Psoas muscle (tissue), 8 donors: ENCODE results near the gene LAMTOR1. TPM values are rescaled to one million over a fixed set of nuclear protein-coding genes. Genes with fewer than 3 reads are reported as not detected.
A peak's percentile ranks its signal among the peaks of the same experiment; 100 is the strongest.

Source experiments
- ATAC-seq, 4 donors: fragments of 200-7000 bp; cut with Tn5 transposase; one replicate each; pipeline ENCODE4 v1.9.1; 2020; ENCODE audit warnings: moderate library complexity in 3 of 4, mild to moderate bottlenecking in 2 of 4
- DNase-seq, 2 donors: peaks; one replicate each; pipeline ENCODE4 v3.0.0-alpha.2; 2020
- H3K27ac ChIP-seq: fragments of 200-600 bp; one replicate; pipeline ENCODE4 v1.8.0; 2022
- H3K27me3 ChIP-seq, 3 donors: fragments of 200-600 bp in 1 of 3; one replicate each; pipeline versions ENCODE4 v1.6.1 to v1.8.0; 2013 to 2022; ENCODE audit warnings: low read length in 2 of 3, mild to moderate bottlenecking in 2 of 3, moderate library complexity in 1 of 3; ENCODE audit not compliant: insufficient read depth in 3 of 3
- H3K36me3 ChIP-seq, 2 donors: fragments of 200-600 bp in 1 of 2; one replicate each; pipeline versions ENCODE4 v1.6.1 to v1.8.0; 2013 to 2022; ENCODE audit warnings: low read depth in 1 of 2, mild to moderate bottlenecking in 1 of 2, moderate library complexity in 1 of 2; ENCODE audit not compliant: insufficient read depth in 1 of 2
- H3K4me1 ChIP-seq: fragments of 200-600 bp; one replicate; pipeline ENCODE4 v1.8.0; 2022
- H3K4me3 ChIP-seq: fragments of 200-600 bp; one replicate; pipeline ENCODE4 v1.8.0; 2022; ENCODE audit warnings: mild to moderate bottlenecking
- H3K9me3 ChIP-seq: fragments of 200-600 bp; one replicate; pipeline ENCODE4 v1.8.0; 2022
- WGBS, 3 donors: extraction: QIAGEN DNeasy Blood & Tissue Kit; methylation state at CpG; one replicate each; pipeline versions ENCODE4 v1.1.6 to v1.1.7; 2013; 5-methylcytosine and 5-hydroxymethylcytosine counted together
- intact Hi-C, 2 donors: fragments of 100-400 bp; cut with DNase I; formaldehyde crosslinking; loops; one replicate each; pipeline versions ENCODE4 v1.11.0 to v1.14.2; 2022
- polyA plus RNA-seq, 3 donors: library from polyadenylated mRNA; stranded (reverse); fragments of 200-250 nt; gene quantifications; one replicate each; pipeline ENCODE4 v1.2.3, GENCODE V29; 2013
- total RNA-seq, 4 donors: library from RNA; stranded (reverse); fragmentation: NEBNext Ultra II Directional in 2 of 4; extraction: Animal tissue kit (Norgen Biotek cat#: 25700) in 2 of 4; gene quantifications; one replicate each; pipeline versions ENCODE4 v1.2.1 to v1.2.4, GENCODE V29; 2021 to 2023
- TF ChIP-seq, protein P1 (sequence below): fragments of 200-600 bp; IDR thresholded peaks from one replicate; pipeline ENCODE4 v1.8.0; 2022; ENCODE audit warnings: antibody characterized with exemption
- donor health status: healthy with polysubstance abuse.
- donor health status: DM: no; HTN: no; CAD: no; lungs with moderate emphysema.
- donor health status: Bipolar disorder and iron deficiency.
- donor health status: healthy.
- donor health status: DM: yes; HTN: yes; CAD: no.
- donor health status: DM: no; HTN: no; CAD: no.
- donor health status: DM: no; HTN: no; CAD: no.
- donor health status: DM: yes; HTN: yes; CAD: no.

The LAMTOR1 gene
- total and polyA plus RNA-seq, 7 donors: 74.9 to 223 (median 91.2) TPM

DNA sequence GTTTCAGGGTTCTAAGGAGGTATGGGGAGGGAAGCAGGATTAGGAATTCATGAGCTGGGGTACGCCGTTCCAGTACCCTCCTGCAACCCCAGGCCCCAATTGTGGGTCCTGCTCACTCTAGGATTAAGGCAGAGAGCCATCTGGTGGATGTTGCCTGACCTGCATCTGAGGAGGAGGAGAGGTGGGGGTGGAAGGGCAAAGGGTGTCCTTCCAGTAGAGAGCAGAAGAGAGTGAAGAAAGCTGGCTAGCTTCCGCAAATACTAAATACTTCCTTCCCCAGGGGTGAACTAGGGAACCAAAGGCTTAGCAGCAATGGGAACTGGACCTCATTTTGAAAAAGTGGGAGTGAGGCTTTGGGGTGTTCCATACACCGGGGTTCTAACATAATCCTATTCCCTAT, 11.8 kb downstream of the LAMTOR1 start:
- DNase-seq (peak; percentile 67 to 84), ATAC-seq (peak; percentile 89 to 96 (median 91))
- Histone ChIP-seq H3K27ac (peak overlapping the region; percentile 1), H3K9me3 (no peaks in the 10 kb centered on the region), H3K27me3 (no peaks in the 10 kb centered on the region), H3K4me1 (peaks cover 4% of the 10 kb centered on the region), H3K4me3 (no peak overlapping the region), H3K36me3 (peaks cover 7 to 44% of the 10 kb centered on the region in 2 donors)
- intact Hi-C loops: loop anchor here (1.0 to 5.0 kb wide), 3 partner anchors 64 to 114 kb away; no protein-coding TSS in a partner anchor
- TF ChIP-seq, protein P1, sequence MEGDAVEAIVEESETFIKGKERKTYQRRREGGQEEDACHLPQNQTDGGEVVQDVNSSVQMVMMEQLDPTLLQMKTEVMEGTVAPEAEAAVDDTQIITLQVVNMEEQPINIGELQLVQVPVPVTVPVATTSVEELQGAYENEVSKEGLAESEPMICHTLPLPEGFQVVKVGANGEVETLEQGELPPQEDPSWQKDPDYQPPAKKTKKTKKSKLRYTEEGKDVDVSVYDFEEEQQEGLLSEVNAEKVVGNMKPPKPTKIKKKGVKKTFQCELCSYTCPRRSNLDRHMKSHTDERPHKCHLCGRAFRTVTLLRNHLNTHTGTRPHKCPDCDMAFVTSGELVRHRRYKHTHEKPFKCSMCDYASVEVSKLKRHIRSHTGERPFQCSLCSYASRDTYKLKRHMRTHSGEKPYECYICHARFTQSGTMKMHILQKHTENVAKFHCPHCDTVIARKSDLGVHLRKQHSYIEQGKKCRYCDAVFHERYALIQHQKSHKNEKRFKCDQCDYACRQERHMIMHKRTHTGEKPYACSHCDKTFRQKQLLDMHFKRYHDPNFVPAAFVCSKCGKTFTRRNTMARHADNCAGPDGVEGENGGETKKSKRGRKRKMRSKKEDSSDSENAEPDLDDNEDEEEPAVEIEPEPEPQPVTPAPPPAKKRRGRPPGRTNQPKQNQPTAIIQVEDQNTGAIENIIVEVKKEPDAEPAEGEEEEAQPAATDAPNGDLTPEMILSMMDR: peak; percentile 85
- 33 to 39% (median 34%) methylated on average over 4 of the region's 4 CpGs for WGBS, 3 donors

DNA sequence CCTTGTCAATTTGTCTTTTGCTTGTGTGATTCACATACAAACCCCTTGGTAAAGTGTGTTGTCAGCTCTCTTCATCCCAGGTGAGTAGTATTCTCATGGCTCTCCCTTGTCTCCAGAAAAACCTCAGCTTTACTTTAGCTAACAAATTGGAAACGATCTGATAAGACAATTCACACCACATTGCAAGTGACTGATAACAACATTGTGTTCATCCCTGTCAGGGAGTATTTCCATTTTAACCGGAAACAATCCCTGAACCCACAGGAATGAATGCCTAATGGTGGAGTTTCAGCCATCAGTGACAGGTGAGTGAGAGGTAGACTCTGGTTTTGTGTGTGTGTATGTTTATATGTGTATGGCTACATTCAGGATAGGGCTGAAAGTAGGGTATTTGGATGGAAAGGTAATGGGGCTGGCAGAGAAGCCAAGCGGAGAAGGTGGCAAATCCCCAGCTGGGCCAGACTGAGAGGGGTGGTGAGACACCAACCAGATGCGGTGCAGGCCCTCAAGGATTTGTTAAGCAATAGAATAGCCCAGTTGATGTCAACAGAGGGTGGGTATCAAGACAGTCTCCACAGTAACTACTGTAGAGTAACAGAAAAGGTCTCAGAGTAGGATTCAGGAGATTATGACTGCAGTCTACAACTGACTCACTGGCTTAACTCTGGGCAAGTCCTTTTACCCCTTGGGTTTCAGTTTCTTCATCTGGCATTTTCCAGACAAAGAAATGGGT, 14.9 kb downstream of the LAMTOR1 start:
- no peak overlapping the region for H3K4me3 ChIP-seq
- TF ChIP-seq, protein P1: no peak
- H3K27me3 ChIP-seq: no peaks in the 10 kb centered on the region
- peaks cover 4% of the 10 kb centered on the region for H3K4me1 ChIP-seq
- intact Hi-C loops: no loop called here
- WGBS, 3 donors: 78 to 82% (median 79%) methylated on average over 4 of the region's 4 CpGs
- no peak for ATAC-seq
- no peaks in the 10 kb centered on the region for H3K9me3 ChIP-seq
- peaks cover 7 to 18% of the 10 kb centered on the region in 2 donors for H3K36me3 ChIP-seq
- H3K27ac ChIP-seq: no peak overlapping the region
- DNase-seq: no peak

DNA sequence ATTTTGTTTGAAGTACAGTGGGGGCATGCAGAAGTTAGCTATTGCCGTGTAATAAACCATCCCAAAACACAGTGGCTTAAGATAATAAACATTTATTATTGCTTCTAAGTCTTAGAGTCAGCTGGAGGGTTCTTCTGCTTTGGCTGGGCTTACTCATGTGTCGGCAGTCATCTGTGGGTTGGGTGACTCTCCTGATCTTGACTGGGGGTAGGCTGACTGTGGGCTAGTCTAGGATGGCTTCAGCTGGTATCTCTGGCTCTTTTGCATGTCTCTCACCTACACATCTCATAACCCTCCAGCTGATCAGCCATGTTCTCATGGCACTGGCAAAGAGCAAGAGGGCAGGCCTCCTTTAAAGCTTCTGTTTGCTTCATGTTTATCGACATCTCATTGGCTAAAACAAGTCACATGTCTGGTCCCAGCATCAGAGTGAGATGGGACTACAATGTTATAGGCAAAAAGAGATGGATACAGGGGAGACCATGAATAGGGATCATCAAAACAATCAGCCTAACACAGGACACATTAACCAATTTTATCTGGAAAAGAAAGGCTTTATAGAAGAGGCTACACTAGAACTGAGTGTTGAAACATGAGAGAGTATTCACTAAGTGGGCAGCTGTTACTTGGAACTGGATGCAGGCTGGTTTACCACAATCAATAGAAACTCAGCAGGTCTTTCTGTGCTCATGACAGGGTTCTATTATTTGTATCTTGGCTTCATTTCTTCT, 17.3 kb downstream of the LAMTOR1 start:
- no peak overlapping the region for H3K27ac ChIP-seq
- DNase-seq (no peak), ATAC-seq (no peak)
- intact Hi-C loops: no loop called here
- H3K27me3 ChIP-seq: no peaks in the 10 kb centered on the region
- H3K4me1 ChIP-seq: peaks cover 7% of the 10 kb centered on the region
- H3K4me3 ChIP-seq: no peak overlapping the region
- no peaks in the 10 kb centered on the region for H3K9me3 ChIP-seq
- TF ChIP-seq, protein P1: no peak
- peaks cover 3 to 18% of the 10 kb centered on the region in 2 donors for H3K36me3 ChIP-seq
- 64 to 74% (median 67%) methylated on average over 3 of the region's 3 CpGs for WGBS, 3 donors

DNA sequence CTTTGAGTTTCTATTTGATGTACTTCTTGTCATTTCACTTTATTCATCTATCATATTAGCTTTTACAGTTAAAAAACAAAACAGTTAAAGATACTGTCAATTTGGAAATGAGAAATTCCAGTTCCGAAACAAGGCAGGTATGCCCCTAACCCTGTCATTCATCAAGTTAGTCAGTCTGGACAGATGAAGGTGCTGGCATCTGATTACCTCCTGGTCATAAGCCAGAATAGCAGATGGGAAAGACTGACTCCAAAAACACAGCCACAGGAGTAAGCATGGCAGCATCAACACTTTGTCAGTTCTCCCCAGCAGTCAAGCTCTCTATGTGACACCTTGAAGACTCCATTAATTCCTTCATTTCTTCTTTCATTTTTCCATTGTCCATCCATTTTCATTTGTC, 18.1 kb downstream of the LAMTOR1 start:
- DNase-seq (no peak), ATAC-seq (no peak)
- TF ChIP-seq, protein P1: no peak
- peaks cover 7% of the 10 kb centered on the region for H3K4me1 ChIP-seq
- H3K36me3 ChIP-seq: peaks cover 0 to 18% of the 10 kb centered on the region in 2 donors
- WGBS, 3 donors: 26 to 56% (median 29%) methylated on average over 1 of the region's 1 CpG
- no peak overlapping the region for H3K4me3 ChIP-seq
- H3K27me3 ChIP-seq: no peaks in the 10 kb centered on the region
- intact Hi-C loops: no loop called here
- no peak overlapping the region for H3K27ac ChIP-seq
- H3K9me3 ChIP-seq: no peaks in the 10 kb centered on the region
